Glutamatergic neuron (in vitro differentiated cells): Measurements from ENCODE around the gene DHDH. TPM values are rescaled to one million over a fixed set of nuclear protein-coding genes. Genes with fewer than 3 reads are reported as not detected.
"Not testable (repeated sequence)": the region's sequence is repeated elsewhere in the genome, so short reads cannot be mapped to it uniquely, and the experiment has no call there.

Source experiments
- DNase-seq: peaks from one replicate; pipeline ENCODE4 v3.0.0; 2022
- H3K27ac Mint-ChIP-seq: one replicate; pipeline ENCODE4 v1.8.0; 2020; ENCODE audit warnings: mild to moderate bottlenecking, mixed read lengths, inconsistent platforms; ENCODE audit not compliant: unreplicated experiment
- H3K27me3 Mint-ChIP-seq: one replicate; pipeline ENCODE4 v1.8.0; 2020; ENCODE audit warnings: mild to moderate bottlenecking, moderate library complexity, mixed read lengths, inconsistent platforms; ENCODE audit not compliant: unreplicated experiment
- H3K36me3 Mint-ChIP-seq: one replicate; pipeline ENCODE4 v1.8.0; 2020; ENCODE audit warnings: mild to moderate bottlenecking, mixed read lengths, inconsistent platforms; ENCODE audit not compliant: unreplicated experiment
- H3K4me1 Mint-ChIP-seq: one replicate; pipeline ENCODE4 v1.8.0; 2020; ENCODE audit warnings: mild to moderate bottlenecking, low read depth, mixed read lengths, inconsistent platforms; ENCODE audit not compliant: unreplicated experiment
- H3K4me3 Mint-ChIP-seq: one replicate; pipeline ENCODE4 v1.8.0; 2020; ENCODE audit warnings: mild to moderate bottlenecking, mixed read lengths, inconsistent platforms; ENCODE audit not compliant: unreplicated experiment
- H3K9me3 Mint-ChIP-seq: one replicate; pipeline ENCODE4 v1.8.0; 2020; ENCODE audit warnings: mild to moderate bottlenecking, moderate library complexity, mixed read lengths, inconsistent platforms; ENCODE audit not compliant: unreplicated experiment
- CTCF ChIP-seq: fragments of 200-600 bp; sonication (generic); IDR thresholded peaks from one replicate; pipeline ENCODE4 v1.5.0; 2021; ENCODE audit not compliant: partially characterized antibody, unreplicated experiment
- total RNA-seq: library from RNA; stranded (reverse); fragmentation: NEBNext Ultra II Directional; extraction: Animal tissue kit (Norgen Biotek cat#: 25700); gene quantifications from one replicate; pipeline ENCODE4 v1.2.1, GENCODE V29; 2021; ENCODE audit not compliant: unreplicated experiment

Gene DHDH
- total RNA-seq, 1 donor from 2014 or later = not detected

GRCh38 chr19:48925240-48925843 is 8.2 kb upstream of the DHDH start:
- Mint-ChIP-seq H3K9me3 (peaks cover 2% of the 10 kb centered on the region), H3K4me1 (no peaks in the 10 kb centered on the region), H3K4me3 (no peak overlapping the region), H3K27me3 (peaks cover 5% of the 10 kb centered on the region), H3K27ac (no peak overlapping the region), H3K36me3 (no peaks in the 10 kb centered on the region)
- no peak for DNase-seq
- TF ChIP-seq CTCF = no peak

- not testable (repeated sequence) for H3K4me1 Mint-ChIP-seq, H3K27ac Mint-ChIP-seq, DNase-seq, H3K4me3 Mint-ChIP-seq, H3K27me3 Mint-ChIP-seq, H3K36me3 Mint-ChIP-seq, H3K9me3 Mint-ChIP-seq
Measured at GRCh38 chr19:48925890-48926289, 7.6 kb upstream of the DHDH start.

- Mint-ChIP-seq H3K4me3 (no peak overlapping the region), H3K36me3 (no peaks in the 10 kb centered on the region), H3K4me1 (no peaks in the 10 kb centered on the region), H3K27ac (no peak overlapping the region), H3K27me3 (peaks cover 6% of the 10 kb centered on the region), H3K9me3 (peaks cover 2% of the 10 kb centered on the region)
- DNase-seq = no peak
- TF ChIP-seq CTCF = no peak
Measured at GRCh38 chr19:48926909-48927308, 6.6 kb upstream of the DHDH start.

- H3K4me1 Mint-ChIP-seq, H3K36me3 Mint-ChIP-seq, H3K27ac Mint-ChIP-seq, H3K27me3 Mint-ChIP-seq, H3K9me3 Mint-ChIP-seq, DNase-seq, H3K4me3 Mint-ChIP-seq: not testable (repeated sequence)
Measured at GRCh38 chr19:48927692-48928091, 5.8 kb upstream of the DHDH start.

GRCh38 chr19:48928164-48929025 is 5.1 kb upstream of the DHDH start:
- Mint-ChIP-seq H3K4me3 (no peak overlapping the region), H3K36me3 (no peaks in the 10 kb centered on the region), H3K27ac (no peak overlapping the region), H3K9me3 (no peaks in the 10 kb centered on the region), H3K4me1 (peaks cover 3% of the 10 kb centered on the region), H3K27me3 (peaks cover 6% of the 10 kb centered on the region)
- DNase-seq = no peak
- TF ChIP-seq CTCF = no peak

- peak; percentile 27 for DNase-seq
- no peak overlapping the region for H3K4me3 Mint-ChIP-seq
- no peaks in the 10 kb centered on the region for H3K36me3 Mint-ChIP-seq
- H3K4me1 Mint-ChIP-seq = peaks cover 3% of the 10 kb centered on the region
- H3K27me3 Mint-ChIP-seq = peaks cover 4% of the 10 kb centered on the region
- H3K9me3 Mint-ChIP-seq = peaks cover 2% of the 10 kb centered on the region
- no peak for TF ChIP-seq CTCF
- H3K27ac Mint-ChIP-seq = no peak overlapping the region
Measured at GRCh38 chr19:48934837-48935236, 1.3 kb downstream of the DHDH start.
